ENCODE results near the gene LCN10.
"Not testable (repeated sequence)": the region's sequence is repeated elsewhere in the genome, so short reads cannot be mapped to it uniquely, and the experiment has no call there.

The LCN10 gene

GRCh38 chr9:136707011-136707410, 35.7 kb downstream of the LCN10 start:
- no peak overlapping the region for H3K4me3 ChIP-seq (replicated peaks; ENCODE audit: low read depth, low read length)
- no peak for DNase-seq (ENCODE audit: extremely low read depth, insufficient read length)
- H3K36me3 ChIP-seq (ENCODE audit: control insufficient read depth, insufficient read depth, low read length) = no peaks in the 10 kb centered on the region
- TF ChIP-seq CTCF (IDR thresholded peaks at IDR 0.05; ENCODE audit: insufficient read depth, low read length, poor library complexity, severe bottlenecking) = no peak
- no peaks in the 10 kb centered on the region; the same call in 1 of the 2 replicates for H3K27me3 ChIP-seq (replicated peaks; ENCODE audit: control insufficient read depth, insufficient read depth, low read length)

- Histone ChIP-seq H3K36me3 (ENCODE audit: control insufficient read depth, insufficient read depth, low read length) (no peaks in the 10 kb centered on the region), H3K4me3 (replicated peaks; ENCODE audit: low read depth, low read length) (no peak overlapping the region), H3K27me3 (replicated peaks; ENCODE audit: control insufficient read depth, insufficient read depth, low read length) (no peaks in the 10 kb centered on the region; the same call in 1 of the 2 replicates)
- no peak for TF ChIP-seq CTCF (IDR thresholded peaks at IDR 0.05; ENCODE audit: insufficient read depth, low read length, poor library complexity, severe bottlenecking)
- DNase-seq (ENCODE audit: extremely low read depth, insufficient read length) = no peak
These were observed 37.2 kb downstream of the LCN10 start for GRCh38 chr9:136705564-136705963.

- not testable (repeated sequence) for H3K27me3 ChIP-seq (replicated peaks; ENCODE audit: control insufficient read depth, insufficient read depth, low read length); H3K36me3 ChIP-seq (ENCODE audit: control insufficient read depth, insufficient read depth, low read length); H3K4me3 ChIP-seq (replicated peaks; ENCODE audit: low read depth, low read length); DNase-seq (ENCODE audit: extremely low read depth, insufficient read length)
These were observed 38.0 kb downstream of the LCN10 start for GRCh38 chr9:136704741-136705140.

- no peaks in the 10 kb centered on the region for H3K36me3 ChIP-seq (ENCODE audit: control insufficient read depth, insufficient read depth, low read length)
- TF ChIP-seq CTCF (IDR thresholded peaks at IDR 0.05; ENCODE audit: insufficient read depth, low read length, poor library complexity, severe bottlenecking) = no peak
- DNase-seq (ENCODE audit: extremely low read depth, insufficient read length) = no peak
- no peaks in the 10 kb centered on the region; the same call in 1 of the 2 replicates for H3K27me3 ChIP-seq (replicated peaks; ENCODE audit: control insufficient read depth, insufficient read depth, low read length)
- no peak overlapping the region for H3K4me3 ChIP-seq (replicated peaks; ENCODE audit: low read depth, low read length)
These were observed 39.4 kb downstream of the LCN10 start for GRCh38 chr9:136703276-136703860.

GRCh38 chr9:136701668-136702053, 41.1 kb downstream of the LCN10 start:
- DNase-seq (ENCODE audit: extremely low read depth, insufficient read length) = no peak
- TF ChIP-seq CTCF (IDR thresholded peaks at IDR 0.05; ENCODE audit: insufficient read depth, low read length, poor library complexity, severe bottlenecking) = no peak
- Histone ChIP-seq H3K36me3 (ENCODE audit: control insufficient read depth, insufficient read depth, low read length) (no peaks in the 10 kb centered on the region), H3K4me3 (replicated peaks; ENCODE audit: low read depth, low read length) (no peak overlapping the region), H3K27me3 (replicated peaks; ENCODE audit: control insufficient read depth, insufficient read depth, low read length) (no peaks in the 10 kb centered on the region; the same call in 1 of the 2 replicates)

GRCh38 chr9:136700959-136701667, 41.6 kb downstream of the LCN10 start:
- no peak for TF ChIP-seq CTCF (IDR thresholded peaks at IDR 0.05; ENCODE audit: insufficient read depth, low read length, poor library complexity, severe bottlenecking)
- H3K4me3 ChIP-seq (replicated peaks; ENCODE audit: low read depth, low read length) = peak overlapping the region; percentile 44
- peak; percentile 77 for DNase-seq (ENCODE audit: extremely low read depth, insufficient read length)
- no peaks in the 10 kb centered on the region for H3K36me3 ChIP-seq (ENCODE audit: control insufficient read depth, insufficient read depth, low read length)
- no peaks in the 10 kb centered on the region; the same call in 1 of the 2 replicates for H3K27me3 ChIP-seq (replicated peaks; ENCODE audit: control insufficient read depth, insufficient read depth, low read length)
